Fibroblast of lung (primary cell): ENCODE measurements around the gene UQCR11.
A peak's percentile ranks its signal among the peaks of the same experiment; 100 is the strongest.

Experiments used
- EZH2 ChIP-seq: IDR thresholded peaks from 2 replicates; pipeline ENCODE4 v1.5.1; 2012; ENCODE audit warnings: low read length, control low read depth, mild to moderate bottlenecking; ENCODE audit errors: missing control alignments
- TF ChIP-seq, protein P1 (sequence below), 2 donors: IDR thresholded peaks in 1 of 2; conservative IDR thresholded peaks in 1 of 2; 1 replicate in 1 of 2; 2 replicates in 1 of 2; pipeline ENCODE4 v1.5.1; 2011 to 2012; ENCODE audit warnings: low read length in 2 of 2, control low read depth in 1 of 2, inconsistent platforms in 1 of 2, low read depth in 1 of 2, mild to moderate bottlenecking in 1 of 2

DNA sequence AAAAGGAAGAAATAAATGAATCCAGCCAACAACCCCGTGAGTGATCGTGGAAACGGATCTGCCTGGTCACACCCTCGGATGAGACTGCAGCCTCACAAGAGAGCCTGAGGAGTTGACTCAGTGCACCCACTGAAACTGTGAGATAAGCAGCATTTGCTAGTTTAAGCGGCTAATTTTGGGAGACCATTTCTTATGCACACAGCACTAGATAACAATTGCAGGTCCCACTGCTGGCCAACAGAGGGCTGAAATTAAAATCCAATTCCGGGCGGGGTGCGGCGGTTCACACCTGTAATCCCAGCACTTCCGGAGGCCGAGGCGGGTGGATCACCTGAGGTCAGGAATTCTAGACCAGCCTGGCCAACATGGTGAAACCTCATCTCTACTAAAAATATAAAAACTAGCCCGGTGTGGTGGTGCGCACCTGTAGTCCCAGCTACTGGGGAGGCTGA, 3.6 kb downstream of the UQCR11 start:
- TF ChIP-seq, protein P1, sequence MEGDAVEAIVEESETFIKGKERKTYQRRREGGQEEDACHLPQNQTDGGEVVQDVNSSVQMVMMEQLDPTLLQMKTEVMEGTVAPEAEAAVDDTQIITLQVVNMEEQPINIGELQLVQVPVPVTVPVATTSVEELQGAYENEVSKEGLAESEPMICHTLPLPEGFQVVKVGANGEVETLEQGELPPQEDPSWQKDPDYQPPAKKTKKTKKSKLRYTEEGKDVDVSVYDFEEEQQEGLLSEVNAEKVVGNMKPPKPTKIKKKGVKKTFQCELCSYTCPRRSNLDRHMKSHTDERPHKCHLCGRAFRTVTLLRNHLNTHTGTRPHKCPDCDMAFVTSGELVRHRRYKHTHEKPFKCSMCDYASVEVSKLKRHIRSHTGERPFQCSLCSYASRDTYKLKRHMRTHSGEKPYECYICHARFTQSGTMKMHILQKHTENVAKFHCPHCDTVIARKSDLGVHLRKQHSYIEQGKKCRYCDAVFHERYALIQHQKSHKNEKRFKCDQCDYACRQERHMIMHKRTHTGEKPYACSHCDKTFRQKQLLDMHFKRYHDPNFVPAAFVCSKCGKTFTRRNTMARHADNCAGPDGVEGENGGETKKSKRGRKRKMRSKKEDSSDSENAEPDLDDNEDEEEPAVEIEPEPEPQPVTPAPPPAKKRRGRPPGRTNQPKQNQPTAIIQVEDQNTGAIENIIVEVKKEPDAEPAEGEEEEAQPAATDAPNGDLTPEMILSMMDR (conservative IDR thresholded peaks at IDR 0.05 in 1 of 2, IDR thresholded peaks at IDR 0.05 in 1 of 2; ENCODE audit: low read depth in 1 of 2, low read length in 2 of 2): peak; percentile 5 to 14
- TF ChIP-seq EZH2: no peak
